Tibial nerve (tissue), 3 donors: ENCODE results near the gene PROCR.

Experiments used
- POLR2A ChIP-seq, 2 donors: fragments of 450-650 bp; IDR thresholded peaks; one replicate each; pipeline ENCODE4 v1.6.1; 2017; ENCODE audit warnings: antibody characterized with exemption in 2 of 2, mild to moderate bottlenecking in 2 of 2, moderate library complexity in 2 of 2
- TF ChIP-seq, protein P1 (sequence below), 5 experiments: fragments of 200-600 bp in 3 of 5; fragments of 450-650 bp in 2 of 5; sonication (generic) in 3 of 5; IDR thresholded peaks; one replicate each; pipeline ENCODE4 v1.5.1; 2016 to 2019; ENCODE audit warnings: antibody characterized with exemption in 5 of 5, mild to moderate bottlenecking in 3 of 5, moderate library complexity in 2 of 5

DNA sequence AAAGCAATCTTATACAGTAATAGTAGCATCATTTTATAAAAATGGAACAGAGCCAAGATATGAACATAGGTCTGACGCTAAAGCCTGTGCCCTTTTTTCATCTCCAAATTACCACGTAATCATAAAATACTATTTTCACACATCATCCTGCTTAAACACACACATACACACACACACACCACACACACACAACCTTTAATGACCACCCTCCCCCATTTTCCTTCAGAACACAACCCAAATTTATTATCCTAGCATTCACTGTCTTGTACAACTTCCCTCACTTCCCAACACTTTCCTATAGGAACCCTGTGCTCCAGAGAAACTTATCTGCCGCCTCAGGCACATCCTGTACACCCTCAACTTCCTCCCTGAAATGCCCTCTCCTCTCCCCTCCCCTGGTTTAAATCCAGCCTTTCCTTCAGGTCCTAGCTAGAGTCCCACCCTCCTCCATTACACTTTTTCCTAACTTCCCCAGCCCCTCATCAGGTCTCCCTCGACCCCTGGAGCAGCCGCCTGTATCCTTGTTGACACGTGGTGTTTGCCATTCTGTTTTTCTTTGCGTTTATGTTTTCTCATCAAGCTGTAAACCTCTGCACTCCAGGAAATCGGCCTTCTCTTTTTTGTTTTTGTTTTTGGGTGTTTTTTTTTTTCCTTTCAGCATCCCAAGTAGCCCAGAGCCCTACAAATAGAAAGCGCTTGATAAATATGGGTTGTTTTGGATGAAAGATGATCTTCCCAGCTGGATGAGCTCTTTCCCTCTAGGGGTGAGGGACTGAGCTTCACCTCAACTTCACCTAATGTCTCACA, 53.6 kb downstream of the PROCR start:
- TF ChIP-seq, protein P1, sequence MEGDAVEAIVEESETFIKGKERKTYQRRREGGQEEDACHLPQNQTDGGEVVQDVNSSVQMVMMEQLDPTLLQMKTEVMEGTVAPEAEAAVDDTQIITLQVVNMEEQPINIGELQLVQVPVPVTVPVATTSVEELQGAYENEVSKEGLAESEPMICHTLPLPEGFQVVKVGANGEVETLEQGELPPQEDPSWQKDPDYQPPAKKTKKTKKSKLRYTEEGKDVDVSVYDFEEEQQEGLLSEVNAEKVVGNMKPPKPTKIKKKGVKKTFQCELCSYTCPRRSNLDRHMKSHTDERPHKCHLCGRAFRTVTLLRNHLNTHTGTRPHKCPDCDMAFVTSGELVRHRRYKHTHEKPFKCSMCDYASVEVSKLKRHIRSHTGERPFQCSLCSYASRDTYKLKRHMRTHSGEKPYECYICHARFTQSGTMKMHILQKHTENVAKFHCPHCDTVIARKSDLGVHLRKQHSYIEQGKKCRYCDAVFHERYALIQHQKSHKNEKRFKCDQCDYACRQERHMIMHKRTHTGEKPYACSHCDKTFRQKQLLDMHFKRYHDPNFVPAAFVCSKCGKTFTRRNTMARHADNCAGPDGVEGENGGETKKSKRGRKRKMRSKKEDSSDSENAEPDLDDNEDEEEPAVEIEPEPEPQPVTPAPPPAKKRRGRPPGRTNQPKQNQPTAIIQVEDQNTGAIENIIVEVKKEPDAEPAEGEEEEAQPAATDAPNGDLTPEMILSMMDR (IDR thresholded peaks at IDR 0.05) = no peak
- no peak for TF ChIP-seq POLR2A (IDR thresholded peaks at IDR 0.05)
